Activated CD8-positive, alpha-beta memory T cell treated with anti-CD3 and anti-CD28 coated beads for 24 hours (primary cell): ENCODE data around the gene PCBP1.
A peak's percentile ranks its signal among the peaks of the same experiment; 100 is the strongest.
"Not testable (repeated sequence)": the region's sequence is repeated elsewhere in the genome, so short reads cannot be mapped to it uniquely, and the experiment has no call there.

ENCODE experiments used
- DNase-seq: peaks from one replicate; pipeline ENCODE4 v3.0.0-alpha.2; 2020

Gene PCBP1

GRCh38 chr2:70101174-70101573 is 13.9 kb downstream of the PCBP1 start:
- no peak for DNase-seq

DNA sequence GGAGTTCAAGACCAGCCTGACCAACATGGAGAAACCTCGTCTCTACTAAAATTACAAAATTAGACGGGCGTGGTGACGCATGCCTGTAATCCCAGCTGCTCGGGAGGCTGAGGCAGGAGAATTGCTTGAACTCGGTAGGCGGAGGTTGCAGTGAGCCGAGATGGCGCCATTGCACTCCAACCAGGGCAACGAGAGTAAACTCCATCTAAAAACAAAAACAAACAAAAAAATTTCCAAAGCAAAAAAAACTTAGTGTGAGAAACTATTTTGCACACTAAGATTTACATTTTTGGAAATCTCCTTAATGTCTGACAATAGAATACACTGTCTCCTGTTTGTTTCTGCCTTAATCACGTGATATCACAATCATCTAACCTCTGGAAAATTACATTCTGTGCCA is 14.4 kb downstream of the PCBP1 start:
- not testable (repeated sequence) for DNase-seq

- not testable (repeated sequence) for DNase-seq
Observed at GRCh38 chr2:70102323-70102905, 15.1 kb downstream of the PCBP1 start.

GRCh38 chr2:70103531-70104061 is 16.3 kb downstream of the PCBP1 start:
- no peak for DNase-seq

- DNase-seq: no peak
Observed at GRCh38 chr2:70104231-70105111, 17.2 kb downstream of the PCBP1 start.

DNA sequence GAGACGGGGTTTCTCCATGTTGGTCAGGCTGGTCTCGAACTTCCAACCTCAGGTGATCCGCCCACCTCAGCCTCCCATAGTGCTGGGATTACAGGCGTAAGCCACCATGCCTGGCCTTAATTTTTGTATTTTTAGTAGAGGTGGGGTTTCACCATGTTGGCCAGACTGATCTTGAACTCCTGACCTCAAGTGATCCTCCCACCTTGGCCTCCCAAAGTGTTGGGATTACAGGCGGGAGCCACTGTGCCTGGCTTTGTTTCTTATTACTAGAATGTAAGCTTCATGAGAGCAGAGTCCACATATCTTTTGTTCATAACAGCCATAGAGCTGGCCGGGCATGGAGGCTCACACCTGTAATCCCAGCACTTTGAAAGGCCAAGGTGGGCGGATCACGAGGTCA is 18.9 kb downstream of the PCBP1 start:
- not testable (repeated sequence) for DNase-seq

DNA sequence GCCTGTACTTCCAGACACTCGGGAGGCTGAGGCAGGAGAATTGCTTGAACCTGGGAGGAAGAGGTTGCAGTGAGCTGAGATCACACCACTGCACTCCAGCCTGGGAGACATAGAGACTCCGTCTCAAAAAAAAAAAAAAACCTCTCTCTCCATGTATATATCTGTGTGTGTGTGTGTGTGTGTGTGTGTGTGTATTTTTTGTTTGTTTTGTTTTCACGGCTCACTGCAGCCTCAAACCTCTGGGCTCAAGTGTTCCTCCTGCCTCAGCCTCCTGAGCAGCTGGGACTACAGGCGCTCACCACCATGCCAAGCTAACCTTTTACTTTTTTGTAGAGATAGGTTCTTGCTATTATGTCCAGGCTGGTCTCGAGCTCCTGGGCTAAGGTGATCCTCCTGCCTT is 23.1 kb downstream of the PCBP1 start:
- not testable (repeated sequence) for DNase-seq

DNA sequence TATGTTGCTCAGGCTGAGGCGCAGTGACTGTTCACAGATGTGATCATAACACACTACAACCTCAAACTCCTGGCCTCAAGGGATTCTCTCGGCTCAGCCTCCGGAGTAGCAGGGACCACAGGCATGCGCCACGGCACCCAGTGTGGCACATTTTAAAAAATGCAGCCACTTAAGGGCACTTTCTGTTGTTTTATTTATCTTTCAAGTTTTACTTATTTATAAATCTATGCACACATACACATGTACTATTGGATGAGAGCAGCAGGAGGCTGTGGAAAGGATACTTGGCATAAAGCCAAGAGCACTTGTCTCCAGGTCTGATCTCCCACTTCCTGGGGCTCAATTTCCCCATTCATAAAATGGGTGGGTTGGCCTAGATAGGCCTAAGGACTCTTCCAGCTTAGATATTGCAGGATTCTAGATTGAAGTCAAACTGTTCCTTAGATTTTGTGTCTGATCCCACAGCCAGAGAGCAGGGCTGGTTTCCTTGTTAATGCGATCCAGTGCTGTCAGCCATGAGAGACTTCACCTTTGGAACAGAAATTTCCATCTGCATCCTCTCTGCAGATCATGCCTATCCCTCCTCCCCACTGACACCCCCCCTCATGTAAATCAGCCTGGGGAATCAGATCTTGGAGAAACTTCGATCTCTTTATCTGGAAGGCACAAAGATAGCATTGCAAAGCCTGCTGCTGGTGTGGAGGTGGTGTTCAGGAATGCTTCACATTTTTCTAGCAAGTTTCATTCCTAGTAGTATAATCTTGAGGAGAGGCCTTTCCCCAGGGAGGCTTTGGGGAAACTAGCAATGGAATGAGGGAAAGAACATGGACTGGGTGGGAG is 24.7 kb downstream of the PCBP1 start:
- no peak for DNase-seq

GRCh38 chr2:70113359-70114070 is 26.2 kb downstream of the PCBP1 start:
- no peak for DNase-seq

DNA sequence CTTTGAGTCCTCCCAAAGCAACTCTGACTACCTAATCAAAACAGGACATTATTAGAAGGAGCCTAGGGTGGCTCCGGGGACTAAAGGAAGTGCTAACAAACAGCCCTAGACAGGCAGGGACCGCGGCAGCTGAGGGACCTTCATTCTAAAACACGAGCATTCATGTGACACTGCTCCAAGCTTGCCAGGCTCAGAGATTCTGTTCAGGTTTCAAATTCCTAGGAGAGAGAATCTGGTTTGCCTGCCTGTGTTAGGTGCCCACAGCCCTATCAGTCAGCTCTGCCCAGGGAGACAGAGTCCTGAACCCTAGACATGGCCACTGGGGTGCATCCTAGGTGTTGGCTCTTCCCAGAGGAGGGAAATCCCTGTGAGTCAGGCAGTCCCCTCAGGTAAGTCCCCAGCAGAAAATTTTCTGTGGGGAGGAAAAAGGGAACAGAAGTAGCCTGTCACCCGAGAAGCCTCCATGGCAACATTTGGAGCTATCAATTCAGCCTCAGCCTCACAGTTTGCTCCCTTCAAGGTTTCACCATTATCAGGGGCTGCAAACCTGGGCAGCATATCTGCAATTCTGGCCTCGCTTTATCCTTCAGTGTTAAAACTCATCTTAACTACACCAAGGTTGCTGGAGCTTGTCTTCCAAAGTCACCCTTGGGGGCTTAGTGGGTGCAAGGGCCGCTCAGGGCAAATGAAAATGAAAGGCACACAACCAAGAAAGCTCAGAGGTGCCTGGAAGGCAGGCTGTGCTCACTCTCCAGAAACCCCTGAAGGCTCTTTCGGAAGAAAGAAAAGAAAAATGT is 28.6 kb downstream of the PCBP1 start:
- no peak for DNase-seq

DNA sequence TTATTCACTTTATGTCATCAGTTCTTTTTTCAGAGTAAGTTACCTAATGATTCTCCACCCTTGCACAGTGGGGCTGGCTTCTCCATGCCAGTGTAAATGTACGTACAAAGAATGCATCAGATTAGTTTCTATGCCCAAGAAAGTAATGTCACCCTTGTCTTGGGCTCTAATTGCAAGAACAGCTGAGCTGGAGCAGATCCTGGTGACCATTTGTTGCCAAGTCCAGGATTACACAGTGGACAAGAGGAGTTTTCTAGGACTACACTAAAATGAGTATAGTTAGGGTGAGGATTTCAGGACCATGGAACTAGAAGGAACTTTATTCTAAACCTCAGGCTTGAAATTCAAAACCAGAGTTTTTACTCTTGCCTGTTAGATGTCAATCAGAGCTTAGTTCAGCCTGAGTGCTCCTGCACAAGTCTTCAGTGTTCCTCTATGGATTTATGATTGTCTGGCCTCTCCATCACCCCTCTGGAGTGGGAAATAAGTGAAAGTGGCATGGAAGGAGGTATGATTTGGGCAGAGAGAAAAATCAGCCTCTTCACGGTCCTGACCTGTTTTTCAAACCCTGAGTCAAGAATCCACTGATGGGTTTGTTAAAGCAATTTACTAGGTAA is 29.8 kb downstream of the PCBP1 start:
- DNase-seq: no peak

DNA sequence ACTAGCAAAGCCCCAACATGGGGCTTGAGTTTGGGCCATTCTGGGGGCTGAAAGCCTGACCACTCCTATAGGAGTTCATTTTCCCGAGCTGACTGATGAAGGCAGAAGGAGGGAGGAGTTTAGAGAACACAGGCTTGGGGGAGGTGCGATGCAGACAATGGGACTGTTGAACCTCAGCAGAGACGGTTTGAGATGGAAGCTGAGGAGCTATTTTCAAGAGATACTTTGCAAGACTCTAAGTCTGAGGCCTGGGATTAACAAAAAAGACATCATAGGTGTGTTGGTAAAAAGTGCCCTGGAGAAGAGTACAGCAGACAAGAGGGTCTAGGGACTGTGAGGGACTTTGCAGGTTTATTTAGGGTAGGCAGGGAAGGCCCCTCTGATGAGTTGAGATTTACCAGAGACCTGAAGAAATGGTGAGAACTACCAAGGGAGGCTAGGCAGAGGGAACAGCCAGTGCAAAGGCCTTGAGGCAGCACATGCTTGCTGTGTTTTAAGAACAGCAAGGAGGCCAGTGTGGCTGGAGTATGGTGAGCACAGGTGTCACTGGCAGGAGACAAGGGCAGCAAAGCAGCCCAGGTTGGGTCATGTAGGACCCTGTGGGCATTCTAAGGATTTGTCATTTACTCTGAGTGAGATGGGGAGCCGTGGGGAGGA is 31.6 kb downstream of the PCBP1 start:
- no peak for DNase-seq

DNA sequence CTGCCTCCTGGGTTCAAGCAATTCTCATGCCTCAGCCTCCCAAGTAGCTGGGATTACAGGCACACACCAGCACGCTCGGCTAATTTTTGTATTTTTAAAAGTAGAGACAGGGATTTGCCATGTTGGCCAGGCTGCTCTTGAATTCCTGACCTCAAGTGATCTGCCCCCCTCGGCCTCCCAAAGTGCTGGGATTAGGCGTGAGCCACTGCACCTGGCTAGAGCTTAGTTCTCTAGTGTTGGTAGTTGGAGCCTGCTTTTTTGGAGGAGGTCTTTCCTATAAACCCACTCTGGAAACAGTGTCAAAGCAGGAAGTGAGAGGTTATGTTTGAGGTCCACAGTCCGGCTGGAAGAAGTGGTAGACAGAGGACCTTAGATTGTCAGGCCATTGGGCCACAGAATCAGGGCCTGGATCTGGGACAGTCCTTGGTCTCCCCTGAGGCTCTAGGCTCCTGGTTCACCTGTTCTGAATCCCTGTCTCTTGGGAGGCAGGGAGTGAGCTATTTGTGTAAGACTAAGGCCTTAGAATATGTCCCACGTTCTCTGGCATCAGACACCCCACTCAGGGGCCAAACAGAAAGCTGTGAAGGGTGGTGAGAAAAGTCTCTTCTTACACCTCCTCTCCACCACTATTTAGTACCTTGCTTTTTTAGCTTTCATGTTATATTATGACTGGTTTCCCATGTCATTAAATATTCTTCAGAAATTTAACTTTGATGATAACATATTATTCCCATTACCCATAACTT is 34.5 kb downstream of the PCBP1 start:
- DNase-seq: no peak

GRCh38 chr2:70122470-70122869 is 35.2 kb downstream of the PCBP1 start:
- no peak for DNase-seq

GRCh38 chr2:70123051-70123828 is 36.0 kb downstream of the PCBP1 start:
- no peak for DNase-seq

DNA sequence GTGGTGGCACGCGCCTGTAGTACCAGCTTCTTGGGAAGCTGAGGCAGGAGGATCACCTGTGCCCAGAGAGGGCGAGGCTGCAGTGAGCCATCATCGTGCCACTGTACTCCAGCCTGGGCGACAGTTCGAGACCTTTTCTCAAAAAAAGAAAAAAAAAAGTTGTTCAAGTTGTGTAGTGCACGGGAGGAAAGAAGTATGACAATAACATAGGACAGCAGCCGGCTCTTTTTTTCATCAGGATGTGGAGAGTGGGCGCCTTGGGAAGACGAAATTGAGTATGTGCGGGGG is 36.5 kb downstream of the PCBP1 start:
- DNase-seq: no peak

- DNase-seq: peak; percentile 90
Observed at GRCh38 chr2:70124983-70125480, 37.8 kb downstream of the PCBP1 start.

- DNase-seq: no peak
Observed at GRCh38 chr2:70125498-70125898, 38.2 kb downstream of the PCBP1 start.

DNA sequence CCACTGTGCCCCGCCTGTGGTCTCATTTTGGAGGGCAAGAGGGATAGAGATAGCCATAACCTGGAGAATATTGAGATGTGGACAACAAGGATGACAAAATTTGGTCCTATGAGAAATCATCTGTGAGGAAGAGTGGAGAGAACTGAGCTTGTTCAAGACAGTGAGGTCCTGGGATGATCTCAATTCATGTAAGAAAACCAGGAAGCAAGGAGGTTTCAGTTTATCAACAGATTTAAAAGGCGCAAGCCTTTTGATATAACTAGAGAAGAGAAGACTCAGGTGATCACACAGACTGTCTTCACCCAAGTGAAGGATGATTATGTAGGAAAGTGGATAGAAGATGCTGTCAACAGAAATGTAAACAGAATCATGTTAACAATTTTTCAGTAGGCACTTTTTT is 39.1 kb downstream of the PCBP1 start:
- no peak for DNase-seq
